Right lobe of liver (tissue), 6 donors: ENCODE data around the gene KRT83. TPM values are rescaled to one million over a fixed set of nuclear protein-coding genes. Genes with fewer than 3 reads are reported as not detected.

Experiments used
- ATAC-seq, 4 donors: fragments of 200-7000 bp; cut with Tn5 transposase; one replicate each; pipeline ENCODE4 v1.9.1; 2020; ENCODE audit warnings: mild to moderate bottlenecking in 4 of 4, moderate library complexity in 4 of 4
- DNase-seq, 3 donors: peaks; one replicate each; pipeline ENCODE4 v3.0.0-alpha.2; 2020
- H3K27ac ChIP-seq, 3 donors: fragments of 200-600 bp; one replicate each; pipeline ENCODE4 v1.8.0; 2022
- H3K27me3 ChIP-seq, 2 donors: fragments of 200-600 bp; one replicate each; pipeline ENCODE4 v1.8.0; 2022
- H3K36me3 ChIP-seq, 4 donors: fragments of 200-600 bp; sonication (generic) in 1 of 4; one replicate each; pipeline versions ENCODE4 v1.5.1 to v1.8.0; 2017 to 2022; ENCODE audit warnings: control low read depth in 1 of 4
- H3K4me1 ChIP-seq, 4 donors: fragments of 200-600 bp; sonication (generic) in 1 of 4; one replicate each; pipeline versions ENCODE4 v1.5.1 to v1.8.0; 2017 to 2022; ENCODE audit warnings: control low read depth in 1 of 4
- H3K4me3 ChIP-seq, 3 donors: fragments of 200-600 bp; one replicate each; pipeline ENCODE4 v1.8.0; 2022
- H3K9me3 ChIP-seq, 4 donors: fragments of 200-600 bp; sonication (generic) in 1 of 4; one replicate each; pipeline versions ENCODE4 v1.5.1 to v1.8.0; 2017 to 2022; ENCODE audit warnings: control low read depth in 1 of 4
- POLR2A ChIP-seq: fragments of 450-650 bp; IDR thresholded peaks from one replicate; pipeline ENCODE4 v1.6.1; 2017; ENCODE audit warnings: antibody characterized with exemption, mild to moderate bottlenecking
- WGBS: methylation state at CpG from one replicate; pipeline ENCODE4 v1.1.6; 2018; ENCODE audit warnings: low coverage, low lambda C conversion rate; ENCODE audit not compliant: insufficient coverage; ENCODE audit errors: missing lambda C conversion rate; 5-methylcytosine and 5-hydroxymethylcytosine counted together
- intact Hi-C, 2 donors: fragments of 100-400 bp; cut with DNase I; formaldehyde crosslinking; loops; one replicate each; pipeline versions ENCODE4 v1.11.2 to v1.14.1; 2022
- total RNA-seq, 6 experiments: library from RNA; depleted of rRNA in 2 of 6; stranded (reverse); fragments of >200 nt in 2 of 6; fragmentation: NEBNext Ultra II Directional in 3 of 6; extraction: Animal tissue kit (Norgen Biotek cat#: 25700) in 3 of 6; gene quantifications; one replicate each; pipeline versions ENCODE4 v1.1.0 to v1.2.4, GENCODE V29; 2016 to 2023
- TF ChIP-seq, protein P1 (sequence below), 4 donors: fragments of 200-600 bp in 3 of 4; fragments of 450-650 bp in 1 of 4; IDR thresholded peaks; one replicate each; pipeline versions ENCODE4 v1.5.1 to v1.8.0; 2016 to 2022; ENCODE audit warnings: antibody characterized with exemption in 4 of 4, mild to moderate bottlenecking in 2 of 4
- donor health status: DM: no; HTN: yes; CAD: no.
- donor health status: DM: no; HTN: no; CAD: no.
- donor health status: DM: no; HTN: no; CAD: no.
- donor health status: DM: no; HTN: yes; CAD: no.
- donor health status: DM: no; HTN: yes; CAD: no.

KRT83 gene
- total RNA-seq, 6 experiments from 2014 or later, result not detected

DNA sequence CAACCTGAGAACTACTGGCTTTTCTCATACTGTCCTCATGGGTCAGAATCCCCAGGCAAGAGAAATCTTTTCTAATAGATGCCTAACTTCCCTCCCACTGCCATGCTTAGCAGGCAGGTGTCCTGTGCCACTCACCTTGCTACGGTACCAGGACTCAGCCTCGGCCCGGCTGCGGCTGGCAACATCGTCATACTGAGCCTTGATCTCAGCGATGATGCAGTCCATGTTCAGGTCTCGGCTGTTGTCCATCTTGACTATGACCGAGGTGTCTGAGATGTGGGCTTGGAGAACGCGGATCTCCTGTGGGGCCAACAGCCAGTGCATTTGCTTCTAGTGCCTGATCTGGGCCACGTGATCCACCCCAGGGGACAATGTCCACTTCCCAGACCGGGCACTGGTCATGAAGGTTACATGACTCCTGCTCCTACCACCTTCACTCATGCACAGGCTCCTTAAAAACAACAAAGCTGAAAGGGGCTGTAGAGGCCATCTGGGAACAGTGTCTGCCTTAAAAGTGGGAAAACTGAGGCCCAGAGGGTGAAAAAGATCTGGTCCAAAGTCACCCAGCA, 42.0 kb upstream of the KRT83 start:
- Histone ChIP-seq H3K4me3 (no peak overlapping the region), H3K27me3 (no peaks in the 10 kb centered on the region), H3K9me3 (no peaks in the 10 kb centered on the region), H3K4me1 (peaks cover 0 to 8% (median 0%) of the 10 kb centered on the region in 4 donors), H3K27ac (no peak overlapping the region), H3K36me3 (no peaks in the 10 kb centered on the region)
- DNase-seq, result peak; percentile 40 to 77 (median 76)
- intact Hi-C loops, result loop anchor here in 1 of 2 donors (10.0 kb wide), 1 partner anchor 512 kb away; no protein-coding TSS in a partner anchor
- peak; percentile 84 to 93 (median 90) for ATAC-seq
- TF ChIP-seq POLR2A, result no peak
- TF ChIP-seq, protein P1, sequence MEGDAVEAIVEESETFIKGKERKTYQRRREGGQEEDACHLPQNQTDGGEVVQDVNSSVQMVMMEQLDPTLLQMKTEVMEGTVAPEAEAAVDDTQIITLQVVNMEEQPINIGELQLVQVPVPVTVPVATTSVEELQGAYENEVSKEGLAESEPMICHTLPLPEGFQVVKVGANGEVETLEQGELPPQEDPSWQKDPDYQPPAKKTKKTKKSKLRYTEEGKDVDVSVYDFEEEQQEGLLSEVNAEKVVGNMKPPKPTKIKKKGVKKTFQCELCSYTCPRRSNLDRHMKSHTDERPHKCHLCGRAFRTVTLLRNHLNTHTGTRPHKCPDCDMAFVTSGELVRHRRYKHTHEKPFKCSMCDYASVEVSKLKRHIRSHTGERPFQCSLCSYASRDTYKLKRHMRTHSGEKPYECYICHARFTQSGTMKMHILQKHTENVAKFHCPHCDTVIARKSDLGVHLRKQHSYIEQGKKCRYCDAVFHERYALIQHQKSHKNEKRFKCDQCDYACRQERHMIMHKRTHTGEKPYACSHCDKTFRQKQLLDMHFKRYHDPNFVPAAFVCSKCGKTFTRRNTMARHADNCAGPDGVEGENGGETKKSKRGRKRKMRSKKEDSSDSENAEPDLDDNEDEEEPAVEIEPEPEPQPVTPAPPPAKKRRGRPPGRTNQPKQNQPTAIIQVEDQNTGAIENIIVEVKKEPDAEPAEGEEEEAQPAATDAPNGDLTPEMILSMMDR (IDR thresholded peaks at IDR 0.05), result no peak
- WGBS, result 14% methylated on average over 1 of the region's 12 CpGs

DNA sequence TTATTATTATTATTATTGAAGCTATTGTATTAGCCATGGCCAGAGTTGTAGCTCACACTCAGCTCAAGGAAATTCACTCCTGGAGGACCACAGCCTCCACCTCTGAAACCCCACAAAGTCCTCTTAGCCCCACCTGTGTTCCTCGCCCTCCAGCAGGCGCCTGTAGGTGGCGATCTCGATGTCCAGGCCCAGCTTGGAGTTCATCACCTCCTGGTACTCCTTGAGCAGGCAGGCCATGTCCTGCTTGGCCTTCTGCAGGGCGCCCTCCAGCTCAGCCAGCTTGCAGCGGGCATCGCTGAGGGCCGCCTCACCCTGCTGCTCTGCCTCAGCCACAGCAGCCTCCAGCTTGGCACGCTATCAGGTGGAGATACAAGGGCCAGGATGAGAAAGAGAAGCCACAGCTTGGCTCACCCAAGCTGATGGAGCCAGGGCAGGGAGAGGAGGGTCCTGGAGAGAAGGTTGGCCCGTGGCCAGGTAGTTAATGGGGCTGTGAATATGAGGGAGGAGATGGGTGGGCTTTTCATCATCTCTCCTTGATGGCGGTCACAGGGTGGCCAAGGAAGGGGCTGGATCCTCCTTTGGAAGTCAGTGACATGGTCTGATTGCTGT, 41.0 kb upstream of the KRT83 start:
- peaks cover 0 to 8% (median 0%) of the 10 kb centered on the region in 4 donors for H3K4me1 ChIP-seq
- no peak overlapping the region for H3K27ac ChIP-seq
- intact Hi-C loops, result loop anchor here in 1 of 2 donors (10.0 kb wide), 1 partner anchor 513 kb away; no protein-coding TSS in a partner anchor
- no peak for ATAC-seq
- no peaks in the 10 kb centered on the region for H3K27me3 ChIP-seq
- DNase-seq, result no peak
- no peaks in the 10 kb centered on the region for H3K36me3 ChIP-seq
- H3K4me3 ChIP-seq, result no peak overlapping the region
- H3K9me3 ChIP-seq, result no peaks in the 10 kb centered on the region
- no peak for TF ChIP-seq POLR2A
- TF ChIP-seq, protein P1 (IDR thresholded peaks at IDR 0.05), result peak in 1 of 4 donors; percentile 12
- WGBS, result 73% methylated on average over 2 of the region's 11 CpGs

DNA sequence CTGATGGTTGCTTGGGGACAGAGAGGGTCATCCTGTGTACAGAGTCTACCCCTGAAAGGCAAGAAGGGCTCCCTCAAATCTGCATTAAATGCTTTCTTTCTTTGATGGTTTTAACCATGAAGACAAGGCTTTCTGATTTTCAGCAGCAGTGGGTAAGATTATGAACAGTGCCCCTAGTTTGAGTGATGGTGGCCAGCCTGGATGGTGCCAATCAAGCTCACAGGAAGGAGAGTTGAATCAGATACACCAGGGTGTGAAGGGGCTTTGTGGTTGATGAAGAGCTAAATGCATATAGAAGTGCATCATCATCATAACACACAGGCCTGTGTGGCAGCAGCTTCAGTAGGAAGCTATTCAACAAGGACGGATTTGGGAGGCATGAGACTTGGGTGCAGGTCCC, 40.4 kb upstream of the KRT83 start:
- Histone ChIP-seq H3K36me3 (no peaks in the 10 kb centered on the region), H3K27ac (no peak overlapping the region), H3K27me3 (no peaks in the 10 kb centered on the region), H3K9me3 (no peaks in the 10 kb centered on the region), H3K4me3 (no peak overlapping the region), H3K4me1 (peaks cover 0 to 8% (median 0%) of the 10 kb centered on the region in 4 donors)
- intact Hi-C loops, result loop anchor here in 1 of 2 donors (10.0 kb wide), 1 partner anchor 513 kb away; no protein-coding TSS in a partner anchor
- TF ChIP-seq, protein P1 (IDR thresholded peaks at IDR 0.05), result no peak
- TF ChIP-seq POLR2A, result no peak
- ATAC-seq, result no peak
- DNase-seq, result peak in 1 of 3 donors; percentile 9
- WGBS, result 90% methylated on average over 1 of the region's 1 CpG

DNA sequence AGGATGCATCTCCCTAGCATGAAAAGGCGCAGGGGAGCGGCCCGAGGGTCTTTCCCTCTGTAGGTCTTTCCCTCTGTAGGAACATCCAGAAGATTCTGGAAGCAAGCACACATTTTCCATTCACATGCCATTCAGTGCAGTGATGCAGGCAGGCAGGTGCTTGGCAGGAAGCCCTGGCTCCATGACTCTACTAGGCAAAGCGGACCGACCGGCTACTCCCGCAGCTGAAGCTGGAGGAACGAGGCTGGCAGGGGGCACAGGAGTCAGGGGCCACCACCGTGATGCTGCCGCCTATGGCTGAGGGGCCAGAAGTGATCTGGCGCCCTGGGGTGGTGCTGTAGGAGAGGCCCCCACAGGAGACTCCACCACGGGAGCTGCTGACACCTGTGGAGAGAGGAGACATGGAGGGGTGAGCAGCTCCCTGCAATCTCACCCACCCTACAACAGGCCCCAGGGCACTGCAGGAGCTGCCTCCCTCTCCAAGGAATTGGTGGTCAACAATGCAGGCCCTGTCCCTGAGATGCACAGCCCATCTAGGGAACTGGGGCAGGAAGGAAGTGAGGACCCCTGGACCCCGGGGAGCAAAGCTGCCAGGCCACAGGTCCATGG, 39.6 kb upstream of the KRT83 start:
- Histone ChIP-seq H3K27ac (no peak overlapping the region), H3K36me3 (no peaks in the 10 kb centered on the region), H3K4me1 (peaks cover 0 to 8% (median 0%) of the 10 kb centered on the region in 4 donors), H3K9me3 (no peaks in the 10 kb centered on the region), H3K4me3 (no peak overlapping the region), H3K27me3 (no peaks in the 10 kb centered on the region)
- no peak for DNase-seq
- 100% methylated on average over 1 of the region's 13 CpGs for WGBS
- TF ChIP-seq POLR2A, result no peak
- TF ChIP-seq, protein P1 (IDR thresholded peaks at IDR 0.05), result no peak
- no peak for ATAC-seq
- intact Hi-C loops, result loop anchor here in 1 of 2 donors (10.0 kb wide), 1 partner anchor 514 kb away; no protein-coding TSS in a partner anchor
